IMR-90 (cell line): ENCODE results near the gene SLC41A1. TPM values are rescaled to one million over a fixed set of nuclear protein-coding genes. Genes with fewer than 3 reads are reported as not detected.

Experiments
- ATAC-seq: fragments of 200-7000 bp; cut with Tn5 transposase; 2 replicates; pipeline ENCODE4 v1.9.1; 2020; ENCODE audit warnings: low read depth, mild to moderate bottlenecking, moderate library complexity
- BruUV-seq: library from RNA; stranded (reverse); fragments of 400-500 nt; replicated peaks from 2 replicates; lab custom pipeline; 2021; lab: Mats Ljungman, UMichigan
- CTCF ChIA-PET: fragments of 300-600 bp; formaldehyde crosslinking; extraction: SDS; loops from one replicate; lab custom pipeline; 2021; ENCODE audit warnings: antibody characterized with exemption; lab: Yijun Ruan, JAX
- POLR2A ChIA-PET: fragments of 300-600 bp; sonication (Branson Sonifier 250); formaldehyde crosslinking; loops from one replicate; lab custom pipeline; 2022; ENCODE audit warnings: antibody characterized with exemption; ENCODE audit not compliant: unreplicated experiment; lab: Charles Lee
- DNase-seq: peaks from one replicate; pipeline ENCODE4 v3.0.0; 2013
- H2AFZ ChIP-seq: replicated peaks from 2 replicates; pipeline ENCODE3; 2013; ENCODE audit warnings: low read length, mild to moderate bottlenecking; ENCODE audit not compliant: poor library complexity
- H2AK5ac ChIP-seq: 2 replicates; pipeline ENCODE4 v1.6.1; 2013; ENCODE audit warnings: low read depth, low read length, inconsistent platforms
- H2AK9ac ChIP-seq: replicated peaks from 2 replicates; pipeline ENCODE3; 2013; ENCODE audit warnings: mild to moderate bottlenecking, low read depth, low read length, moderate library complexity; ENCODE audit not compliant: poor library complexity
- H2BK120ac ChIP-seq: 2 replicates; pipeline ENCODE4 v1.6.1; 2013; ENCODE audit warnings: low read depth, low read length, inconsistent platforms
- H2BK15ac ChIP-seq: 3 replicates; pipeline ENCODE4 v1.6.1; 2013; ENCODE audit warnings: low read depth, low read length, inconsistent platforms
- H2BK20ac ChIP-seq: 2 replicates; pipeline ENCODE4 v1.6.1; 2013; ENCODE audit warnings: low read depth, mild to moderate bottlenecking, inconsistent platforms, low read length, moderate library complexity
- H2BK5ac ChIP-seq: 2 replicates; pipeline ENCODE4 v1.6.1; 2013; ENCODE audit warnings: mild to moderate bottlenecking, low read depth, low read length, inconsistent platforms; ENCODE audit not compliant: poor library complexity, severe bottlenecking
- H3K14ac ChIP-seq: replicated peaks from 2 replicates; pipeline ENCODE4 v1.6.1; 2013; ENCODE audit warnings: low read depth, low read length, inconsistent platforms
- H3K18ac ChIP-seq: 2 replicates; pipeline ENCODE4 v1.6.1; 2013; ENCODE audit warnings: low read depth, low read length, control low read depth
- H3K23ac ChIP-seq: 2 replicates; pipeline ENCODE4 v1.6.1; 2013; ENCODE audit warnings: low read depth, low read length, inconsistent platforms
- H3K27ac ChIP-seq: 2 replicates; pipeline ENCODE4 v1.5.1; 2013; ENCODE audit warnings: mild to moderate bottlenecking, control low read depth, low read length; ENCODE audit not compliant: insufficient read depth
- H3K27me3 ChIP-seq: 2 replicates; pipeline ENCODE4 v1.6.1; 2013; ENCODE audit warnings: low read length; ENCODE audit not compliant: control insufficient read depth, insufficient read depth
- H3K36me3 ChIP-seq: 2 replicates; pipeline ENCODE4 v1.6.1; 2013; ENCODE audit warnings: low read length, mixed read lengths; ENCODE audit not compliant: control insufficient read depth, insufficient read depth
- H3K4ac ChIP-seq: 2 replicates; pipeline ENCODE4 v1.6.1; 2013; ENCODE audit warnings: low read depth, low read length, inconsistent platforms
- H3K4me1 ChIP-seq: 2 replicates; pipeline ENCODE4 v1.6.1; 2013; ENCODE audit warnings: low read length, mixed read lengths; ENCODE audit not compliant: control insufficient read depth, insufficient read depth
- H3K4me2 ChIP-seq: 2 replicates; pipeline ENCODE4 v1.6.1; 2013; ENCODE audit warnings: low read depth, mild to moderate bottlenecking, control low read depth, low read length, moderate library complexity
- H3K4me3 ChIP-seq: 2 replicates; pipeline ENCODE4 v1.5.1; 2013; ENCODE audit warnings: low read depth, mild to moderate bottlenecking, control low read depth, low read length, moderate library complexity; ENCODE audit not compliant: insufficient read depth
- H3K56ac ChIP-seq: 2 replicates; pipeline ENCODE4 v1.6.1; 2013; ENCODE audit warnings: low read length, inconsistent platforms; ENCODE audit not compliant: insufficient read depth; ENCODE audit errors: extremely low read depth
- H3K79me1 ChIP-seq, 2 experiments: 2 replicates each; pipeline ENCODE4 v1.6.1; 2013; ENCODE audit warnings: low read length in 2 of 2, inconsistent platforms in 1 of 2, low read depth in 1 of 2
- H3K9ac ChIP-seq: 2 replicates; pipeline ENCODE4 v1.6.1; 2013; ENCODE audit warnings: low read depth, low read length, control low read depth
- H3K9me1 ChIP-seq: 2 replicates; pipeline ENCODE4 v1.6.1; 2013; ENCODE audit warnings: low read length, inconsistent platforms; ENCODE audit not compliant: insufficient read depth
- H3K9me3 ChIP-seq: 2 replicates; pipeline ENCODE4 v1.6.1; 2013; ENCODE audit warnings: low read length; ENCODE audit not compliant: control insufficient read depth, insufficient read depth
- H4K20me1 ChIP-seq: 2 replicates; pipeline ENCODE4 v1.6.1; 2013; ENCODE audit warnings: low read length, inconsistent platforms; ENCODE audit not compliant: insufficient read depth
- H4K5ac ChIP-seq: 2 replicates; pipeline ENCODE4 v1.6.1; 2013; ENCODE audit warnings: mild to moderate bottlenecking, low read depth, low read length, control low read depth
- H4K8ac ChIP-seq, 2 experiments: 2 replicates each; pipeline ENCODE4 v1.6.1; 2013; ENCODE audit warnings: low read depth in 2 of 2, low read length in 2 of 2, control low read depth in 1 of 2, inconsistent platforms in 1 of 2
- H4K91ac ChIP-seq: 2 replicates; pipeline ENCODE4 v1.6.1; 2013; ENCODE audit warnings: low read depth, low read length, inconsistent platforms; ENCODE audit not compliant: insufficient read depth
- MAFK ChIP-seq: IDR thresholded peaks from 2 replicates; pipeline ENCODE4 v1.6.1; 2012; ENCODE audit warnings: low read depth, low read length, improper control_type of control experiment
- RAD21 ChIP-seq: IDR thresholded peaks from 2 replicates; pipeline ENCODE4 v1.6.1; 2012; ENCODE audit warnings: low read length, improper control_type of control experiment
- RFX5 ChIP-seq: IDR thresholded peaks from 2 replicates; pipeline ENCODE4 v1.8.0; 2012; ENCODE audit warnings: low read depth, mild to moderate bottlenecking, low read length, moderate library complexity
- WGBS, 2 experiments: methylation state at CpG; one replicate each; pipeline versions ENCODE4 v1.1.5 to v1.1.7; 2013; ENCODE audit warnings: missing lambda C conversion rate in 2 of 2; ENCODE audit not compliant: insufficient read length in 1 of 2; ENCODE audit errors: extremely low coverage in 2 of 2; 5-methylcytosine and 5-hydroxymethylcytosine counted together
- dilution Hi-C: fragments of 300-500 bp; cut with HindIII; formaldehyde crosslinking; loops from one replicate; pipeline ENCODE4 v1.14.3; 2018; ENCODE audit warnings: low sequenced_read_pairs; ENCODE audit not compliant: unreplicated experiment
- in situ Hi-C: fragments of 300-500 bp; cut with MboI; formaldehyde crosslinking; loops from 3 replicates; pipeline ENCODE4 v1.14.3; 2019; ENCODE audit warnings: low sequenced_read_pairs, inconsistent platforms, mixed read lengths
- intact Hi-C: fragments of 100-400 bp; cut with micrococcal nuclease; formaldehyde crosslinking; loops from 2 replicates; pipeline ENCODE4 v1.10.0; 2022
- polyA plus RNA-seq, 3 experiments: library from polyadenylated mRNA; depleted of rRNA; stranded (reverse); fragments of >200 nt; gene quantifications; 2 replicates each; pipeline ENCODE4 v1.2.3, GENCODE V29; 2012; ENCODE audit warnings: low replicate concordance in 1 of 3
- total RNA-seq: library from RNA; depleted of rRNA; stranded (reverse); fragments of >200 nt; gene quantifications from 2 replicates; pipeline ENCODE4 v1.2.3, GENCODE V29; 2012

SLC41A1 gene
- total and polyA plus RNA-seq, 2 of the 4 experiments (the other 2 are of a cell fraction), result 6.3 to 26.3 TPM

DNA sequence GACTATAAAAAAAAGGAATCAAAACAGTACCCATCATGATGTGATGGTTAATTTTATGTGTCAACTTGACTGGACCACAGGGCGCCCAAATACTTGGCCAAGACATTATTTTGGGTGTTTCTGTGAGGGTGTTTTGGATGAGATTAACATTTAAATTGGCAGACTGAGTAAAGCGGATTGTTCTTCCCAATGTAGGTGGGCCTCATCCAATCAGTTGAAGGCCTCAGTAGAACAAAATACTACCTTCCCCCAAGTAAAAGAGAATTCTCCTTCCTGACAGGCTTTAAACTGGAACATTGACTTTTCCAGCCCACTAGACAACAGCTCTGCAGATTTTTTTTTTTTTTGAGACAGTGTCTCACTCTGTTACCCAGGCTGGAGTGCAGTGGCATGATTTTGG lies 48.4 kb downstream of the SLC41A1 start:
- Histone ChIP-seq H3K4me2 (no peak overlapping the region), H3K9me3 (no peaks in the 10 kb centered on the region), H3K9me1 (peaks cover 9% of the 10 kb centered on the region; the same call in 1 of the 2 replicates), H2AFZ (no peak overlapping the region), H3K27me3 (no peaks in the 10 kb centered on the region), H3K4me1 (peaks cover 6% of the 10 kb centered on the region; the same call in 1 of the 2 replicates), H4K91ac (no peak overlapping the region), H3K14ac (no peak overlapping the region), H4K8ac (no peak overlapping the region), H3K36me3 (no peaks in the 10 kb centered on the region), H3K4me3 (no peak overlapping the region), H4K5ac (no peak overlapping the region), H4K20me1 (no peaks in the 10 kb centered on the region), H3K27ac (no peak overlapping the region), H2AK5ac (no peak overlapping the region), H2AK9ac (no peak overlapping the region), H2BK20ac (no peak overlapping the region), H3K79me1 (no peaks in the 10 kb centered on the region; a peak in 1 of 4 replicates), H2BK5ac (no peak overlapping the region), H3K9ac (no peak overlapping the region), H2BK15ac (no peak overlapping the region), H3K18ac (no peak overlapping the region), H3K56ac (no peak overlapping the region), H2BK120ac (no peak overlapping the region), H3K23ac (no peak overlapping the region), H3K4ac (no peak overlapping the region)
- intact Hi-C loops, result no loop called here
- in situ Hi-C loops, result no loop called here
- POLR2A ChIA-PET, result no interaction called here
- dilution Hi-C loops, result no loop called here
- DNase-seq (no peak), ATAC-seq (no peak)
- TF ChIP-seq RFX5 (no peak), MAFK (no peak), RAD21 (no peak)
- BruUV-seq, result no TSS peak
- WGBS, 2 experiments, result 100% methylated on average over 1 of the region's 2 CpGs; no CpG with 5 or more reads in 1 of the 2 experiments
- CTCF ChIA-PET, result interaction anchor here (0.6 to 1.1 kb wide), 2 partner anchors 8 to 142 kb away, joined by 3 to 4 read pairs; no protein-coding TSS in a partner anchor
